Loucy (cell line): ENCODE results near the gene CHPF.

Experiments used
- H2AFZ ChIP-seq: fragments of 200-600 bp; sonication (generic); 2 replicates; pipeline ENCODE4 v1.6.0; 2016; ENCODE audit warnings: antibody characterized with exemption, mild to moderate bottlenecking, low read length, moderate library complexity
- H3F3A ChIP-seq: fragments of 200-600 bp; 2 replicates; pipeline ENCODE4 v1.6.0; 2016; ENCODE audit warnings: antibody characterized with exemption, low read depth, mild to moderate bottlenecking
- H3K27me3 ChIP-seq: fragments of 200-600 bp; sonication (generic); 2 replicates; pipeline ENCODE4 v1.6.1; 2014; ENCODE audit warnings: low read length, mild to moderate bottlenecking; ENCODE audit not compliant: insufficient read depth, poor library complexity, severe bottlenecking
- H3K36me3 ChIP-seq: fragments of 200-600 bp; sonication (generic); 2 replicates; pipeline ENCODE4 v1.6.1; 2016; ENCODE audit warnings: low read length; ENCODE audit not compliant: insufficient read depth
- H3K4me1 ChIP-seq: fragments of 200-600 bp; sonication (generic); 2 replicates; pipeline ENCODE4 v1.5.1; 2014; ENCODE audit warnings: low read length, mild to moderate bottlenecking; ENCODE audit not compliant: insufficient read depth, poor library complexity, severe bottlenecking
- H3K4me2 ChIP-seq: fragments of 200-600 bp; sonication (generic); 2 replicates; pipeline ENCODE4 v1.6.0; 2014; ENCODE audit warnings: antibody characterized with exemption, low read length, low read depth, mild to moderate bottlenecking; ENCODE audit not compliant: poor library complexity, severe bottlenecking
- H3K4me3 ChIP-seq: fragments of 200-600 bp; sonication (generic); 2 replicates; pipeline ENCODE4 v1.5.1; 2014; ENCODE audit warnings: low read length, mild to moderate bottlenecking, mixed read lengths; ENCODE audit not compliant: poor library complexity, severe bottlenecking
- H3K79me2 ChIP-seq: fragments of 200-600 bp; sonication (generic); 2 replicates; pipeline ENCODE4 v1.6.1; 2014; ENCODE audit warnings: low read length; ENCODE audit not compliant: insufficient read depth
- H3K9ac ChIP-seq: fragments of 200-600 bp; sonication (generic); 2 replicates; pipeline ENCODE4 v1.6.0; 2014; ENCODE audit warnings: mild to moderate bottlenecking, low read depth, low read length, moderate library complexity; ENCODE audit not compliant: poor library complexity, severe bottlenecking
- H3K9me2 ChIP-seq: fragments of 200-600 bp; sonication (generic); replicated peaks from 2 replicates; pipeline ENCODE4 v1.6.1; 2016; ENCODE audit warnings: low read depth, low read length, mixed read lengths
- H3K9me3 ChIP-seq: fragments of 200-600 bp; sonication (generic); 2 replicates; pipeline ENCODE4 v1.6.1; 2014; ENCODE audit warnings: mild to moderate bottlenecking, antibody characterized with exemption, low read length, low read depth; ENCODE audit not compliant: insufficient read depth
- H4K20me1 ChIP-seq: fragments of 200-600 bp; sonication (generic); 2 replicates; pipeline ENCODE4 v1.6.0; 2014; ENCODE audit warnings: antibody characterized with exemption, low read length, mild to moderate bottlenecking; ENCODE audit not compliant: insufficient read depth, poor library complexity, severe bottlenecking
- EZH2phosphoT487 ChIP-seq: fragments of 200-600 bp; IDR thresholded peaks from 2 replicates; pipeline ENCODE4 v1.6.1; 2018; ENCODE audit warnings: antibody characterized with exemption, mild to moderate bottlenecking, moderate library complexity, borderline replicate concordance
- TF ChIP-seq, protein P1 (sequence below): fragments of 200-600 bp; sonication (generic); conservative IDR thresholded peaks from 2 replicates; pipeline ENCODE4 v1.5.1; 2014; ENCODE audit warnings: mild to moderate bottlenecking, antibody characterized with exemption, low read length

The CHPF gene

DNA sequence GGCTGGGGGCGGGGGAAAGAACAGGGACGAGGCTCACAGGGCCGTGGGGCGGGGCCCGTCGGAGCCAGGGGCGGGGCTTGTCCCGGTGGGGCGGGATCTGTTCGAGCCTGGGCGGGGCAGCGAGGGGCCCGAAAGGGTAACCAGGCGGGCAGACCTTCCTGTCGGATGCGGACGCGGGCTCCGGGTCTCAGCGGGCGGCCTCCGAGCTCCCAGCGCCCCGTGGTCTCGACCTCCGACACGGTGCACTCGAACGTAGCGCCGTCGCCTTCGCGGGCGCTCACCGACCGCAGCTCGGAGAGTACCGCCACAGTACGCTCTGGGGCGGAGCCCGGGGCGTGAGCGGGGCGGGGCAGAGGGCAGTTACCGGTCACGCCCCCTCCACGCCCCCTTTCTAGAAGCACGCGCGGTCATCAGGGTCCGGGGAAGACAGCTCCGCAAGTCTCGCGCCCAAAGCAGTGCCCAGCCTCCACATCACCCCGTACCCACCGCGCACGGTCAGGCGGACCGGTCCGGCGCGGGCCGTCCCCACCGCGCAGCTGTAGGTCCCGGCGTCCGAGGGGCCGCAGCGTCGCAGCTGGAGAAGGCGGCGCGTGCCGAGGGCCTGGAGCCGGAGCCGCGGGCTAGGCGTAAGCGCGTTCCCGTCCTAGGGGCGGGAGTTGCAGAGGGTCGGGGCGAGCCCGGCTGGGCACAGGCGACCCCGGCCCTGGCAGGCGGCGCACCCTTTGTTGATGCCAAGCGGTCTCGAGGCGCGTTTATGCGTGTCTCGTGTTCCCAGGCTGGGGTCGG is 9.0 kb upstream of the CHPF start:
- H3K27me3 ChIP-seq, result no peaks in the 10 kb centered on the region
- H3F3A ChIP-seq, result no peaks in the 10 kb centered on the region
- H4K20me1 ChIP-seq, result no peaks in the 10 kb centered on the region
- H2AFZ ChIP-seq, result no peak overlapping the region
- H3K36me3 ChIP-seq, result no peaks in the 10 kb centered on the region
- H3K9me2 ChIP-seq, result no peaks in the 10 kb centered on the region
- no peak overlapping the region for H3K4me2 ChIP-seq
- H3K9ac ChIP-seq, result no peak overlapping the region
- no peaks in the 10 kb centered on the region for H3K79me2 ChIP-seq
- H3K4me3 ChIP-seq, result no peak overlapping the region
- no peaks in the 10 kb centered on the region for H3K4me1 ChIP-seq
- no peak for TF ChIP-seq EZH2phosphoT487
- TF ChIP-seq, protein P1, sequence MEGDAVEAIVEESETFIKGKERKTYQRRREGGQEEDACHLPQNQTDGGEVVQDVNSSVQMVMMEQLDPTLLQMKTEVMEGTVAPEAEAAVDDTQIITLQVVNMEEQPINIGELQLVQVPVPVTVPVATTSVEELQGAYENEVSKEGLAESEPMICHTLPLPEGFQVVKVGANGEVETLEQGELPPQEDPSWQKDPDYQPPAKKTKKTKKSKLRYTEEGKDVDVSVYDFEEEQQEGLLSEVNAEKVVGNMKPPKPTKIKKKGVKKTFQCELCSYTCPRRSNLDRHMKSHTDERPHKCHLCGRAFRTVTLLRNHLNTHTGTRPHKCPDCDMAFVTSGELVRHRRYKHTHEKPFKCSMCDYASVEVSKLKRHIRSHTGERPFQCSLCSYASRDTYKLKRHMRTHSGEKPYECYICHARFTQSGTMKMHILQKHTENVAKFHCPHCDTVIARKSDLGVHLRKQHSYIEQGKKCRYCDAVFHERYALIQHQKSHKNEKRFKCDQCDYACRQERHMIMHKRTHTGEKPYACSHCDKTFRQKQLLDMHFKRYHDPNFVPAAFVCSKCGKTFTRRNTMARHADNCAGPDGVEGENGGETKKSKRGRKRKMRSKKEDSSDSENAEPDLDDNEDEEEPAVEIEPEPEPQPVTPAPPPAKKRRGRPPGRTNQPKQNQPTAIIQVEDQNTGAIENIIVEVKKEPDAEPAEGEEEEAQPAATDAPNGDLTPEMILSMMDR, result no peak
- H3K9me3 ChIP-seq, result no peaks in the 10 kb centered on the region

DNA sequence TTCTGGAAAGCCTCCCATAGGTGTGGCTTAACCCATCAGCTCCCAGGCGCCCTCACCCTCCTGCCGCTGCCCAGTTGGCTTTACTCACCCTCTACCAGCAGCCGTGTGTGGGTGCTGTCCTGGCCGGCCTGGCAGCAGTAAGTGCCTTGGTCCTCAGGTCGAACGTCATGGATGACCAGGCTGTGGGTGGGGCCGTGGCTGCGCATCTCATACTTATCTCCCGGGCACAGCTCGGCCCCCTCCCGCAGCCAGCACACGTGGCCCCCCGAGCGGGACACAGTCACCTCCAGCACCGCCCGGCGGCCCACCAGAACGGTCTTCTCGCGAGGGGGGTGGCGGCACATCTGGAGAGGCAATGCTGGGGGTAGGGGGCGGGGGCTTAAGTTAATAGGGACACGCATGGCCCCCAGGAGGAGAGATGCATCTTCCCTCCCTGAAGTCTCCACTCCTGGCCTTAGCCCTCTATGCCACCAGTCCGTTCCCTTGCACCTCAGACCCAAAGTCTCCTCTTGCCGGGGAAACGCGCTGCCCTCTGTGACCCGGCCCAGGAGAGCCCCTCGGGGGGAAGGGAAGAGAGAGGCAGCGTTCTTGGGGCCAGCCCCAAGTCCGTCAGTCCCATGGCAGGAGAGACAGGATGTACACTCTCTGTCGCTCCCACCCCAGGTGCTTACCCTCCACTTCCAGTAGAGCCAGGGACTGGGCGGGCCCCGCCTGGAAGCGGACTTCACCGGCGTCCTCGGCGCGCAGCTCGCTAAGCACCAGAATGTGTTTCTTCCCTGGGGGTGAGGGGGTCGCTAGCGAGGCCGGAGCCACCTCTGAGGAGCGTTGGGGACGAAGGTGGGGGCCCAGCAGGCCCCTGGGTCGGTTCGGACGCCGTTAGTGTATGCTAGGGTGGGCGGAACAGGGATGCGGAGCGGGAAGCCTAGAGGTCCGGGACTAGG is 8.1 kb upstream of the CHPF start:
- no peak overlapping the region for H3K4me2 ChIP-seq
- no peak overlapping the region for H2AFZ ChIP-seq
- no peaks in the 10 kb centered on the region for H3K79me2 ChIP-seq
- no peak for TF ChIP-seq EZH2phosphoT487
- TF ChIP-seq, protein P1, result no peak
- H3K9ac ChIP-seq, result no peak overlapping the region
- H3K9me2 ChIP-seq, result no peaks in the 10 kb centered on the region
- no peak overlapping the region for H3K4me3 ChIP-seq
- no peaks in the 10 kb centered on the region for H4K20me1 ChIP-seq
- H3F3A ChIP-seq, result no peaks in the 10 kb centered on the region
- H3K36me3 ChIP-seq, result no peaks in the 10 kb centered on the region
- no peaks in the 10 kb centered on the region for H3K4me1 ChIP-seq
- H3K9me3 ChIP-seq, result no peaks in the 10 kb centered on the region
- H3K27me3 ChIP-seq, result no peaks in the 10 kb centered on the region

DNA sequence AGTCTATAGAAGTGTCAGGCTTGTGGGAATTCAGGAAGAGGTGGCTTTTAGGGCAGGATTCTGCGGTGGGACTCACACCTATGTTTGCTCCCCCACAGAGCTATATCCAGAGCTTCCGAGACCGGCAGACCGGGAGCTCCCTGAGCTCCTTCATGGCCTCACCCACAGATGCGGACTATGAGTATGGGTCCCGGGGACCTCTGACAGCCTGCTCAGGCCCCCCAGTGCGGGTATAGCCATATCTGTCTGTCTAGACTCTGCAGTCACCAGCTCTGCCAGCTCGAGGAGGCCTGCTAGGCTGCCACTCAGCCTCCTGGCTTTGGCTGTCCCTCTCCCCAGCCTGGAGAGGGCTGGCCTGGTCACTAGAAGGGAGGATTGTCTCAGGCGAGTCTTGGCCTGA is 6.0 kb upstream of the CHPF start:
- H2AFZ ChIP-seq, result no peak overlapping the region
- H3K36me3 ChIP-seq, result no peaks in the 10 kb centered on the region
- no peaks in the 10 kb centered on the region for H3F3A ChIP-seq
- no peaks in the 10 kb centered on the region for H3K27me3 ChIP-seq
- no peak overlapping the region for H3K4me3 ChIP-seq
- no peak overlapping the region for H3K9ac ChIP-seq
- no peaks in the 10 kb centered on the region for H4K20me1 ChIP-seq
- no peaks in the 10 kb centered on the region for H3K9me3 ChIP-seq
- H3K4me2 ChIP-seq, result no peak overlapping the region
- TF ChIP-seq, protein P1, result no peak
- no peak for TF ChIP-seq EZH2phosphoT487
- H3K79me2 ChIP-seq, result no peaks in the 10 kb centered on the region
- H3K4me1 ChIP-seq, result no peaks in the 10 kb centered on the region
- no peaks in the 10 kb centered on the region for H3K9me2 ChIP-seq
